Activated CD8-positive, alpha-beta T cell treated with anti-CD3 and anti-CD28 coated beads for 36 hours (primary cell): ENCODE measurements around the gene CRYBA4. TPM values are rescaled to one million over a fixed set of nuclear protein-coding genes. Genes with fewer than 3 reads are reported as not detected.
A peak's percentile ranks its signal among the peaks of the same experiment; 100 is the strongest.

Source experiments
- ATAC-seq: fragments of 200-7000 bp; cut with Tn5 transposase; one replicate; pipeline ENCODE4 v1.10.0; 2021; ENCODE audit warnings: mild to moderate bottlenecking, moderate library complexity
- CTCF ChIA-PET: fragments of 350-600 bp; sonication (Branson Sonifier 250); formaldehyde crosslinking; loops from one replicate; lab custom pipeline; 2021; ENCODE audit warnings: antibody characterized with exemption; lab: Charles Lee
- POLR2A ChIA-PET: fragments of 350-600 bp; sonication (Branson Sonifier 250); formaldehyde crosslinking; loops from one replicate; lab custom pipeline; 2021; ENCODE audit warnings: antibody characterized with exemption; lab: Charles Lee
- DNase-seq: peaks from one replicate; pipeline ENCODE4 v3.0.0-alpha.2; 2020
- H3K27ac Mint-ChIP-seq: one replicate; pipeline ENCODE4 v1.8.0; 2021; ENCODE audit warnings: mild to moderate bottlenecking, mixed read lengths
- H3K27me3 Mint-ChIP-seq: one replicate; pipeline ENCODE4 v1.8.0; 2021; ENCODE audit warnings: mixed read lengths
- H3K36me3 Mint-ChIP-seq: one replicate; pipeline ENCODE4 v1.8.0; 2021; ENCODE audit warnings: low read depth, mixed read lengths
- H3K4me1 Mint-ChIP-seq: one replicate; pipeline ENCODE4 v1.8.0; 2021; ENCODE audit warnings: low read depth, mixed read lengths
- H3K4me3 Mint-ChIP-seq: one replicate; pipeline ENCODE4 v1.8.0; 2021; ENCODE audit warnings: mild to moderate bottlenecking, moderate library complexity, mixed read lengths
- H3K9me3 Mint-ChIP-seq: one replicate; pipeline ENCODE4 v1.8.0; 2021; ENCODE audit warnings: mixed read lengths
- intact Hi-C: fragments of 100-400 bp; cut with micrococcal nuclease; formaldehyde crosslinking; loops from one replicate; pipeline ENCODE4 v1.10.0; 2022
- total RNA-seq, 2 experiments: library from RNA; stranded (reverse); gene quantifications; one replicate each; pipeline ENCODE4 v1.2.3, GENCODE V29; 2021
- TF ChIP-seq, protein P1 (sequence below): fragments of 200-600 bp; IDR thresholded peaks from one replicate; pipeline ENCODE4 v1.8.0; 2022; ENCODE audit warnings: antibody characterized with exemption, mild to moderate bottlenecking

CRYBA4 gene
- total RNA-seq, 2 experiments from 2014 or later: not detected

DNA sequence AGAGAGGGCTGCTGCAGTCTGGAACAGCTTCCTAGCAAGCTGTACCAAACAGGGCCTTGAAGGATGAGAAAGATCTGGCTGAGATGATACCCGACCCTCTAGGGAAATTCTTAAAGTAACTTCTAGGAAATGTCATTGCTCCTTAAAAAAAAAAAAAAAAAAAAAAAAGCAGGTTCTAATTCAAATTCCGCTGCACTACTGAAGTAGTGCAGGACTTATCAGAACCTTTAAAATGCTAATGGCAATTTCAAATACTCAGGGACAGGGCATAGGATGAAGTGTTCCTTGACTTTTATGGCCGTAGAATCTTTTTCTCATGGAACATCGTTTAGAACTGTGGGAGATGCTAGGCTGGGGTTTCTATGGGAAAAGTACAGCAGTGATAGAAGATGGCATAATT lies 48.7 kb downstream of the CRYBA4 start:
- intact Hi-C loops: no loop called here
- CTCF ChIA-PET: interaction anchor here (1.0 kb wide), 1 partner anchor 19 kb away, joined by 3 read pairs; no protein-coding TSS in a partner anchor
- no peak for DNase-seq
- Mint-ChIP-seq H3K27ac (peak overlapping the region; percentile 95), H3K4me3 (peak overlapping the region; percentile 94), H3K4me1 (peaks cover 62% of the 10 kb centered on the region), H3K36me3 (peaks cover 24% of the 10 kb centered on the region), H3K9me3 (no peaks in the 10 kb centered on the region), H3K27me3 (no peaks in the 10 kb centered on the region)
- POLR2A ChIA-PET: interaction anchor here (0.7 to 4.2 kb wide), 4 partner anchors 10 to 187 kb away, joined by 3 to 33 read pairs (median 10); partner anchors contain the start of genes HPS4, MIAT and SRRD
- TF ChIP-seq, protein P1, sequence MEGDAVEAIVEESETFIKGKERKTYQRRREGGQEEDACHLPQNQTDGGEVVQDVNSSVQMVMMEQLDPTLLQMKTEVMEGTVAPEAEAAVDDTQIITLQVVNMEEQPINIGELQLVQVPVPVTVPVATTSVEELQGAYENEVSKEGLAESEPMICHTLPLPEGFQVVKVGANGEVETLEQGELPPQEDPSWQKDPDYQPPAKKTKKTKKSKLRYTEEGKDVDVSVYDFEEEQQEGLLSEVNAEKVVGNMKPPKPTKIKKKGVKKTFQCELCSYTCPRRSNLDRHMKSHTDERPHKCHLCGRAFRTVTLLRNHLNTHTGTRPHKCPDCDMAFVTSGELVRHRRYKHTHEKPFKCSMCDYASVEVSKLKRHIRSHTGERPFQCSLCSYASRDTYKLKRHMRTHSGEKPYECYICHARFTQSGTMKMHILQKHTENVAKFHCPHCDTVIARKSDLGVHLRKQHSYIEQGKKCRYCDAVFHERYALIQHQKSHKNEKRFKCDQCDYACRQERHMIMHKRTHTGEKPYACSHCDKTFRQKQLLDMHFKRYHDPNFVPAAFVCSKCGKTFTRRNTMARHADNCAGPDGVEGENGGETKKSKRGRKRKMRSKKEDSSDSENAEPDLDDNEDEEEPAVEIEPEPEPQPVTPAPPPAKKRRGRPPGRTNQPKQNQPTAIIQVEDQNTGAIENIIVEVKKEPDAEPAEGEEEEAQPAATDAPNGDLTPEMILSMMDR: no peak
- no peak for ATAC-seq

DNA sequence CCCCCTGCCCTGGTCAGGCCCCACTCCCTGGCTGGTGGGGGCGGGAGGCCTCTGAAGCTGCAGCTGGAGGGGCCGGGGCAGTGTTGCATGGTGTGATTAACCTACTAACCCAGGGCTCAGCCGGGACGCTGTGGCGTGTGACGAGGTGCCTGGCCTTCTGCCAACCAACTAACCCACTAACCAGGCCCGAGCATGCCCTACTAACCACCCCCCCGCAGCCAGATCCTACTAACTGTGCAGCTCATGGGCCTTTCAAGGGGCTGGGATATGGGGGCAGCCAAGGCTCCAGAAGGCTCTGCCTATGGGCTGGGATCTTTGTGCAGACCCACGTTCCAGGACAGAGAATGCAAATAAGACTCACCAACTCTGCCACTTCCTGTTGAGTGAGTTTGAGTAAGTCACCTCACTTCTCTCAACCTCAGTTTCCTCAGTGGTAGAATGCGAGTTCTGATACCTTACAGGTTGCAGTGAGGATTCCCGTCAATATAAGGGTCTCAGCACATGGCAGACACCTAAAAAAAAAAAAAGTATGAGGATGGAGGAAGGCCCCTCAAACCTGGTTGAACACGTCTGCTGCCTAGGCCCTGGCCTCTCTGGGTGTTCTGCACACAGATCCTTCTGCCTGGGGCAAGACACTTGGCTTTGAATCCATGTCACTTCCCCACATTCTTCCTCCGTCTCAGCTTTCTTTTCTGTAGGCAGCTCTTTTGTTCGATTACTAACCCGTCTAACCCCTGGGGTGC lies 49.7 kb downstream of the CRYBA4 start:
- peak; percentile 90 for DNase-seq
- no peaks in the 10 kb centered on the region for H3K27me3 Mint-ChIP-seq
- TF ChIP-seq, protein P1: no peak
- ChIA-PET CTCF (interaction anchor here (1.0 to 1.1 kb wide), 2 partner anchors 20 to 168 kb away, joined by 3 to 4 read pairs; no protein-coding TSS in a partner anchor), POLR2A (interaction anchor here (0.6 to 4.2 kb wide), 7 partner anchors 11 to 188 kb away, joined by 3 to 33 read pairs (median 4); partner anchors contain the start of genes HPS4, SRRD and TFIP11)
- peaks cover 30% of the 10 kb centered on the region for H3K36me3 Mint-ChIP-seq
- H3K27ac Mint-ChIP-seq: peak overlapping the region; percentile 95
- no peaks in the 10 kb centered on the region for H3K9me3 Mint-ChIP-seq
- ATAC-seq: peak; percentile 40
- peaks cover 63% of the 10 kb centered on the region for H3K4me1 Mint-ChIP-seq
- H3K4me3 Mint-ChIP-seq: peak overlapping the region; percentile 94
- intact Hi-C loops: no loop called here

DNA sequence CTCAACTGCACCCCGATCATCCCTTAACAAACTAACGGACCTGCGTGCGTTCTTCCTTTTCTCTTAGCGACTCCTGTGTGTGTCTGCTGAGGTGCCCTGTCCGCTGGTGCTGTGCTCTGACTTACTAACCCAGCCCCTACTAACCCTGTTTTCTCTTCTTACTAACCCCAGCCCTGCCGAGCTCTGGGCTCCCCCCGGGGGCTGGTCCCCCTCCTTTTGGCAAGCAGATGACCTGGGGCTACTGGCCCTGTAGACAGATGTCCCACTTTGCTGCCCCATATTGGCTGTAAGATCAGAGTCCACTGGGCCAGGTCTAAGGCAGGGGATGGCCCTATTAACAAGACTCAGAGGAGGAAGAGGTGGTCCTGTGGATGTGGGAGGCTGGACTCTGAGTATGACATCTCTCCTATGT lies 50.3 kb downstream of the CRYBA4 start:
- CTCF ChIA-PET: interaction anchor here (0.7 to 2.6 kb wide), 6 partner anchors 39 to 306 kb away, joined by 3 to 13 read pairs (median 6); partner anchors contain the start of genes HPS4 and SRRD
- no peaks in the 10 kb centered on the region for H3K9me3 Mint-ChIP-seq
- peak; percentile 17 for ATAC-seq
- peaks cover 59% of the 10 kb centered on the region for H3K4me1 Mint-ChIP-seq
- H3K27ac Mint-ChIP-seq: peak overlapping the region; percentile 95
- TF ChIP-seq, protein P1: no peak
- peak; percentile 48 for DNase-seq
- H3K4me3 Mint-ChIP-seq: peak overlapping the region; percentile 94
- peaks cover 30% of the 10 kb centered on the region for H3K36me3 Mint-ChIP-seq
- intact Hi-C loops: no loop called here
- POLR2A ChIA-PET: interaction anchor here (1.0 to 4.2 kb wide), 5 partner anchors 11 to 191 kb away, joined by 3 to 33 read pairs (median 5); partner anchors contain the start of genes HPS4, SRRD and TFIP11
- no peaks in the 10 kb centered on the region for H3K27me3 Mint-ChIP-seq

DNA sequence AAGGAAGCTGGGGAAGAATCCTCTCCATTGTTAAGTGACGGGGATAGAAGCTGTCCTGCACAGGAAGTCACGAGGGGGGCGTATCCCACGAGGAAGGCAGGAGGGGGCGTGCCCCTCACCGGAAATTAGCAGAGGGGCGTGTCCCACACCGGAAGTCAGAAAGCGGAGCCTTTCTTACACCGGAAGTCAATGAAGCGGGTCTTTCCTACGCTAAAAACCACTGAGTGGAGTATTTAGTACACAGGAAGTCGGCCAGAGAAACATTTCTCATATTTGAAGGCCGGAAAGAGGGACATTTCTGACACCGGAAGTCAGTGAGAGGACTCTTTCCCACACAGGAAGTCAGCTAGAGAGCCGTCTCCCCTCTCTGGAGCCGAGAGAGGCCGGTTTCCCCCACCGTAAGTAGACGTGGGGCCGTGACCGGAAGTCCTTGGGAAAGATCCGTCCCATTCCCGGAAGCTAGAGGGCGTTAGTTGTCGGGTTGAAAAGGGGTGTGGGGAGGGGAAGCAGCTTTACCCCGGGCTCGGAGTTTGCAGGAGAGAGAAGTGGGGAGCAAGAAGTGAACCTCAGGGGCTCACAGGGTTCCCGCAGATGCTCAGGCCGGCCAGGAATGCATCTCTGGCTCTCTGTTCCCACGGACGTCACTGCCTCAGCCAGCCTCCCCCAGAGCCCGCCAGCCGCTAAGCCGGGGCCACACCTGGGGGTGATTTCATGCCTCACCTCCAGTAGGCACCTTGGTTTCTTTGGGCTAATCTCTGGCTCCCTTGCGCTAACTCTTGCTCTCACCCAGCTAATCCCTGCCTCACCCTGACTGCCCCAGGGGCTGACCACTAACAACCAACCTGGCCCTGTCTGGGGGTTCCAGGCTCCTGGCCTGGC lies 51.1 kb downstream of the CRYBA4 start:
- ChIA-PET CTCF (interaction anchor here (0.7 to 2.6 kb wide), 11 partner anchors 8 to 311 kb away, joined by 3 to 13 read pairs (median 5); partner anchors contain the start of genes HPS4 and SRRD), POLR2A (interaction anchor here (0.9 to 4.2 kb wide), 11 partner anchors 9 to 194 kb away, joined by 3 to 33 read pairs (median 4); partner anchors contain the start of genes HPS4, MIAT, SRRD and TFIP11)
- Mint-ChIP-seq H3K4me1 (peaks cover 65% of the 10 kb centered on the region), H3K27me3 (no peaks in the 10 kb centered on the region), H3K36me3 (peaks cover 30% of the 10 kb centered on the region), H3K4me3 (peak overlapping the region; percentile 94), H3K27ac (peak overlapping the region; percentile 95), H3K9me3 (no peaks in the 10 kb centered on the region)
- DNase-seq: peak; percentile 97
- ATAC-seq: peak; percentile 75
- TF ChIP-seq, protein P1: peak; percentile 12
- intact Hi-C loops: no loop called here
